ENCODE results near the gene ANKZF1.

The ANKZF1 gene

DNA sequence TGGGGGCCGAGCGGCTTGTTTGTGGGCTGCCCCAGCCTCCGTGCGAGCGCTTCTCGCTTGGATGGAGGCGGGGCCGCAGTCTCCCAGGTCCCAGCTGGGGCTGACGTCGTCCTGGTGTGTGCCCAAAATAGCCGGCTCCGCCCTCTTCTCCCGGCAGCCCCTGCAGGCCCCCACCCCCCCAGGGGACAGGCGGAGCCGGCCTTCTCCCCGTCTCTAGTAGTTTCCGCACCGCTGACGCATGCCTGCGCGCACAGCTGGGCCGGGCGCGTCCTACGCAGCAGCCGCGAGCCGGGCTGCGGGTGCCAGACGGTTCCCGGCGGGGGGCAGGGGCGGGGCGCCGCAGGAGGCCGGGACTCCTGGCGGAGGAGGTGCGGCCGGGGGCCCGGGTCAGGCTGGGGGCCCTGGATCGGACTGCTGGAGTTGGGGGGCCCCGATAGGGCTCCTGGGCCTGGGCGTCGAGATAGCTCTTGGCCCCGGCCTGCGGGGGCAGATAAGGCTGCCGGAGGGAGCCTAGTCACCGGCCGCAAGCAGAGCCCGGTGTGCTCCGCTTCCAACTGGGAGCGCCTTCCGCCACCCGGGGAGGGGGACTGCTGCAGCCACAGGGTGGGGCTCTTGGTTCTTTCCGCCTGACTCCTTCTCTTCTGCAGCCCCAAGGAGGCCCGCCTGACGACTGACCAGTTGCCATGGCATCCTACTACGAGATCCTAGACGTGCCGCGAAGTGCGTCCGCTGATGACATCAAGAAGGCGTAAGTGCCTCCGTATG lies 49.7 kb downstream of the ANKZF1 start, which contains the start of gene DNAJB2:
Gene DNAJB2 (plus strand): TSS at position 216 of the 765 bp plus-strand sequence. CDS start 468 bp downstream, at position 684.
- Histone ChIP-seq H3K4me1 (ENCODE audit: insufficient read depth, low read length, severe bottlenecking) (peaks cover 61% of the 10 kb centered on the region), H3K9me2 (ENCODE audit: low read depth, low read length) (no peaks in the 10 kb centered on the region), H3K27ac (ENCODE audit: low read depth, low read length, poor library complexity, severe bottlenecking) (peak within 1 kb of the TSS; percentile 99), H4K20me1 (ENCODE audit: insufficient read depth, low read length) (no peaks in the 10 kb centered on the region), H3K4me3 (ENCODE audit: low read depth, low read length, poor library complexity, severe bottlenecking) (peak within 1 kb of the TSS; percentile 79), H3K79me2 (ENCODE audit: insufficient read depth, low read length) (peaks cover 18% of the 10 kb centered on the region), H3K9ac (ENCODE audit: low read length) (peak within 1 kb of the TSS; percentile 90), H3F3A (ENCODE audit: insufficient read depth, low read length) (no peaks in the 10 kb centered on the region), H3K36me3 (ENCODE audit: insufficient read depth, low read length) (peaks cover 33% of the 10 kb centered on the region; the same call in 1 of the 2 replicates), H3K4me2 (ENCODE audit: low read length) (peak within 1 kb of the TSS; percentile 95), H2AFZ (ENCODE audit: low read length) (no peak within 1 kb of the TSS), H3K9me3 (ENCODE audit: low read length) (no peaks in the 10 kb centered on the region), H3K27me3 (ENCODE audit: insufficient read depth, low read length) (no peaks in the 10 kb centered on the region)
- TF ChIP-seq EZH2 (IDR thresholded peaks at IDR 0.05; ENCODE audit: borderline replicate concordance, low read length) = no peak
- TF ChIP-seq CTCF (IDR thresholded peaks at IDR 0.05; ENCODE audit: low read length) = no peak

DNA sequence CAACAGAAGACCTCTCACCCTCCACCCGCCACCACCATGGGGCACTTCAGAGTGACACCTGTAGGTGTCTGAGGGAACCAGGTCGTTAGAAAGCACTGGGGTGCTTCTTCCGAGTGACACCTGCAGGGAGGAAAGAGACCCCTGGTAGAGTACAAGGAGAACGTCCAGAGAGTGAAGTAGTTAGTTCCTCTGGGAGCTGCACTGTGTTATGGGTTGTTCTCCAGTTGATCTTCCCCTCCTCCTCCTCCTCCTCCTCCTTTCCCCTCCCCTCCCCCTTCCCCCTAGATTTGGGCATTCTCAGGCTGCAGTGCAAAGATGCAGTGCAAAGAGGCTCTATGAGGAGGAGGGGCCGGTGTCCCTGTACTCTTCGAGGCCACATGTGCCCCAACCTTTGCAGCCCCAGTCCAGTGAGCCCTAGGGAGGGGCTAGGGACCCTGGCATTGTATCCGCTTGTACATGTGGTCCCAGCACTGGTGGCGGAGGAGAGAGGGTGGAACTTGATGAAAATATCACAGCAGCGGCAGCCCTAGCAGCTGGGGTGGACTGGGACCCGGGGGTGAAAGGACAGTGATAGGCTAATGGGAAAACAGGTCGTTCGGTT lies 50.4 kb downstream of the ANKZF1 start:
- H2AFZ ChIP-seq (ENCODE audit: low read length) = no peak overlapping the region
- H3K4me2 ChIP-seq (ENCODE audit: low read length) = peak overlapping the region; percentile 95
- H3K27me3 ChIP-seq (ENCODE audit: insufficient read depth, low read length) = no peaks in the 10 kb centered on the region
- peak overlapping the region; percentile 71 for H3K9ac ChIP-seq (ENCODE audit: low read length)
- peak overlapping the region; percentile 99 for H3K27ac ChIP-seq (ENCODE audit: low read depth, low read length, poor library complexity, severe bottlenecking)
- TF ChIP-seq CTCF (IDR thresholded peaks at IDR 0.05; ENCODE audit: low read length) (peak; percentile 49; the same call in 1 of the 2 replicates), EZH2 (IDR thresholded peaks at IDR 0.05; ENCODE audit: borderline replicate concordance, low read length) (no peak)
- no peaks in the 10 kb centered on the region for H3K9me2 ChIP-seq (ENCODE audit: low read depth, low read length)
- no peaks in the 10 kb centered on the region for H3F3A ChIP-seq (ENCODE audit: insufficient read depth, low read length)
- H3K9me3 ChIP-seq (ENCODE audit: low read length) = no peaks in the 10 kb centered on the region
- H3K4me3 ChIP-seq (ENCODE audit: low read depth, low read length, poor library complexity, severe bottlenecking) = peak overlapping the region; percentile 79
- H3K4me1 ChIP-seq (ENCODE audit: insufficient read depth, low read length, severe bottlenecking) = peaks cover 54% of the 10 kb centered on the region
- peaks cover 40% of the 10 kb centered on the region for H3K36me3 ChIP-seq (ENCODE audit: insufficient read depth, low read length)
- H4K20me1 ChIP-seq (ENCODE audit: insufficient read depth, low read length) = no peaks in the 10 kb centered on the region
- peaks cover 18% of the 10 kb centered on the region for H3K79me2 ChIP-seq (ENCODE audit: insufficient read depth, low read length)

- H3K27me3 ChIP-seq (ENCODE audit: insufficient read depth, low read length) = no peaks in the 10 kb centered on the region
- peak overlapping the region; percentile 99 for H3K27ac ChIP-seq (ENCODE audit: low read depth, low read length, poor library complexity, severe bottlenecking)
- no peaks in the 10 kb centered on the region for H3K9me2 ChIP-seq (ENCODE audit: low read depth, low read length)
- H3F3A ChIP-seq (ENCODE audit: insufficient read depth, low read length) = no peaks in the 10 kb centered on the region
- H3K36me3 ChIP-seq (ENCODE audit: insufficient read depth, low read length) = peaks cover 46% of the 10 kb centered on the region
- H3K9me3 ChIP-seq (ENCODE audit: low read length) = no peaks in the 10 kb centered on the region
- peak overlapping the region; percentile 79 for H3K4me3 ChIP-seq (ENCODE audit: low read depth, low read length, poor library complexity, severe bottlenecking)
- peaks cover 48% of the 10 kb centered on the region for H3K4me1 ChIP-seq (ENCODE audit: insufficient read depth, low read length, severe bottlenecking)
- no peaks in the 10 kb centered on the region for H4K20me1 ChIP-seq (ENCODE audit: insufficient read depth, low read length)
- peak overlapping the region; percentile 71; the same call in 1 of the 2 replicates for H3K9ac ChIP-seq (ENCODE audit: low read length)
- peak overlapping the region; percentile 95 for H3K4me2 ChIP-seq (ENCODE audit: low read length)
- H2AFZ ChIP-seq (ENCODE audit: low read length) = no peak overlapping the region
- no peak for TF ChIP-seq EZH2 (IDR thresholded peaks at IDR 0.05; ENCODE audit: borderline replicate concordance, low read length)
- no peak for TF ChIP-seq CTCF (IDR thresholded peaks at IDR 0.05; ENCODE audit: low read length)
- H3K79me2 ChIP-seq (ENCODE audit: insufficient read depth, low read length) = peaks cover 16% of the 10 kb centered on the region
Observed at GRCh38 chr2:219280651-219281050, 51.0 kb downstream of the ANKZF1 start.
